ENCODE measurements around the gene KIRREL3.

KIRREL3 gene

GRCh38 chr11:126522152-126522551, 478.4 kb downstream of the KIRREL3 start:
- DNase-seq: no peak

DNA sequence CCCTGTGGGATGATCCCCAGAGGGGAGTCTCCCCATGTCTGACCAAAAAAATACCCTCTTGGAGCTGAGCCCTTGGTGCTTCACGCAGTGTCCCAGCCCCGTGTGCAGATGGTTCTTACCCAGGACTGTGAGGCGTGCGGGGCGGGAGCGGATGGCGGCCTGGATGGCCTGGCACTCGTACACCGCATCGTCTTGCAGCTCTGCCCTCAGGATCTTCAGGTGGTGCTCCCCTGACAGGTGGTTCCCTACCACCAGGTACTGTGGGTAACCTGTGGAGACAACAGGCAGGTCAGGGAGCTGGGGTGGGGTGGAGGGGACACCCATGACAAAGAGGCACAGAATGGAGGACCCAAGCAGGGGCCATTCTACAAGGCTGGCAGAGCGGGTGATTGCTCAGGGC, 479.4 kb downstream of the KIRREL3 start:
- no peak for DNase-seq

GRCh38 chr11:126519764-126520734, 480.5 kb downstream of the KIRREL3 start:
- no peak for DNase-seq

- DNase-seq: no peak
Measured at GRCh38 chr11:126518972-126519690, 481.4 kb downstream of the KIRREL3 start.

DNA sequence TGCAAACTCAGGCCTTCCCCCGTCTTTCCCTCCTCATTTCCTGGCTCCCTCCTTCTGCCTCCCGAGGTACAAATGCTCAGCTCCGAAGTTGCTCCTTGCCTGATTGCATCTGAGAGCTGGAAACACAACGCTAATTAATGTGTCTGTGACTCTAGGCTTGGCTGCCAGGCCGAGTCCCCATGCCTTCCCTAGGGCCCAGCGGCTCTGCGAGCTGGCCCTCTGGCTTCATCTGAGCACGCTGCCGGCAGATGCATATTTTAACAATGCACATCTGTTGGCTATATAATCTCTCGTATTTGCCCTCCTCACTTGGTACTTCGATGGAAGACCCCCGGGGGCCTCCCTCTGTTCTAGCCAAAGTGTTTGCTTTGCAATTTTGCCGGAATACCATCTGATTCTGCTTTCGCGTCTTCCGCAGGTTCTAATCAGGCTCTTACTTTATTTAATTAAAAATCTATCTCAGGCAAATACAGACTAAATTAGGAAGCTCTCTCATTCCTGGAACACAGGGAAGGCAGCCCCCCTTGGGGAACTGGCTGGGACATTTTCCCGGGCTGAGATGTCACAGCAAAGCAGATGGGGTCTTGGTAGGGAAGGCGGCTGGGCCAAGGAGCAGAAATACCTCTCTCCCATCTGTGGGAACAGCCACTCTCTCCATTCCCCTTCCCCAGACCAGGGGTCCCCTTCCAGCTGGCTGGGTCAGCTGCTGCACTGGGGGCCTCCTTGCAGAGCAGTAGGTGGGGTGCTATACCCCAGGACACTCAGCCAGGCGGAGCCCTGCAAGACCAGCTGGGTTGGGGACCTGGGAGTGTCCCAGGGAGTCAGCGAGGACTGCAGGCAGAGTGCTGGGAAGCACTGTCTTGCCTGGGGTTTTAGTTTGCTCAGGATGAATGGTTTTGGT, 482.2 kb downstream of the KIRREL3 start:
- DNase-seq: no peak

DNA sequence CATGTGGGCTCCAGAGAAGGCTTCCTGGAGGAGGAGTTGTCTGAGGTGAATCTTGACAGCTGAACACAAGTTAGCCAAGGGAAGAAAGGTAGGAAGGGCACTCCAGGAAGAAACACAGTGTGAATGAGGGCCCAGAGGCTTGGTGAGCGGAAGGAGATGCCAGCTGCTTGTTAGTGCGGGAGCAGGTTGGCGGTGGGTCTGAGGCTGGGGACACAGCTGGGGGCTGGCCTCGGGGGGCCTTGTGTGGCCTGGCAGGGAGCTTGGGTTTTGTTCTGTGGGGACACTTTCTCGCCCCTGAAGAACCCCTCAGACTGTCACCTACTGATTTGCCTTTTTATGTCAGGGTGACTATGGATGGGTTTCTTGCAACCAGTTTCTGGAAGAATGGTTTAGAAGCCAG, 485.1 kb downstream of the KIRREL3 start:
- DNase-seq: no peak

GRCh38 chr11:126514061-126514693, 486.4 kb downstream of the KIRREL3 start:
- no peak for DNase-seq

DNA sequence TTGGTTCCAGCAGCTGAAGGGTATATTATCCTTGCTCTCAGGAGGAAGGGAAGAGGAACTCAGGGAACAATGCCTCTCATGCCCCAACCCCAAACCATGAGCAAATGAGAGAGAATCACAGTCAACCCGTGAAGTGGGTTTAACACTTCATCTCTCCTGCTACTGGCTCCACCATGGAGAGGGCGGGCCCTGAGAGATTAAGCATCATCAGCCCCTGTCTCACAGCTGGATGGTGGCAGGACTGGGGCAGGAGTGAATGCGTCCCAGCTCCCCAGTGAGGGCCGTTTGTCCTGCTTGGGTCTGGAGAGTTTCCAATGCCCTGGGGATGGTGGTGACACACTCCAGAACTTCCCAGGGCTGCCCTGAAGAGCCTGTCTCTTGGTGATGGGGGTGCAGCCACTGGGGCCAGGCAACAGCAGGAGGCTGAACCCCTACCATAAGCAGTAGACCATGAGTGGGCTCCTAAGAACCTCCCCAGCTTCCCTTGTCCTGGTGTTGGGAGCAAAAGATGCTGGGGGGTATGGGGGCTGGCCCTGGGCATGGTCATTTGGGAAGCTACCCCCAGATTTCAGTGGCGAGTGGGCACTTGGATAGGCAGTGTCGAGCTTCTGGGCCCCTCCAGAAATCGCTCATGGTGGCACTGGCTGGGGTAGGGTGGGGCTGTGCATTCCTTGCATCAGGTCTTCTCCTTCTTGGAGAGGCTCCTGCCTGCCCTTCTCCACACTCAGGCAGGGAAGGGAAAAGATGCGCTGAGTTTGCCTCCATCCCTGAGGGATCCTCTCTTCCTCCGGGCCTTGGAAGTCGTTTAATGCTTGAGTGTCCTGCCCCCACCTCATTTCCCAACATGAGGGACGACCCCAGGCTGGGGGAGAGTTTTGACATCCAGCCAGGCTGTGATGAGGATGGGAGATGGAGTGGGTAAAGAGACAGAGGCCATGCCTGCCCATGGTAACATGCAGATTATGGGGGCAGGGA, 487.5 kb downstream of the KIRREL3 start:
- no peak for DNase-seq

DNA sequence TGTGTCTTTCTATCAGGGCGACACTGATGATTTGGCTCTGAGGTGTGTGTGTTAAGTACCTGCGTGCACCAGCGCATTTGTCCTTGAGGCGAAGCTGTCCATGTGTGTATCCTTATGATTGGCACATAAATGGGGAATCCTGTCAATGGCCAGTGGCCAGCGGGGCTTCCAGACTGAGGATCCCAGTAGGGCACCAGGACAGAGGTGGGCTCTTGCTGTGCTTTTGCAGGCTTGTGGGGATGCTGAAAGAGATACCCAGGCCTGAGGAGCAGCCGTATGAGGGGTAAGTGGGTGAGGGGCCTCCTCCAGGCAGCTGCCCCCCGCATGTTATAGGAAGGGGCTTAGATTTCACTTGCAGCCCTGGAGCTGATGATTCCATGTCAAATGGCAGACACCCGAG, 488.3 kb downstream of the KIRREL3 start:
- DNase-seq: no peak

DNA sequence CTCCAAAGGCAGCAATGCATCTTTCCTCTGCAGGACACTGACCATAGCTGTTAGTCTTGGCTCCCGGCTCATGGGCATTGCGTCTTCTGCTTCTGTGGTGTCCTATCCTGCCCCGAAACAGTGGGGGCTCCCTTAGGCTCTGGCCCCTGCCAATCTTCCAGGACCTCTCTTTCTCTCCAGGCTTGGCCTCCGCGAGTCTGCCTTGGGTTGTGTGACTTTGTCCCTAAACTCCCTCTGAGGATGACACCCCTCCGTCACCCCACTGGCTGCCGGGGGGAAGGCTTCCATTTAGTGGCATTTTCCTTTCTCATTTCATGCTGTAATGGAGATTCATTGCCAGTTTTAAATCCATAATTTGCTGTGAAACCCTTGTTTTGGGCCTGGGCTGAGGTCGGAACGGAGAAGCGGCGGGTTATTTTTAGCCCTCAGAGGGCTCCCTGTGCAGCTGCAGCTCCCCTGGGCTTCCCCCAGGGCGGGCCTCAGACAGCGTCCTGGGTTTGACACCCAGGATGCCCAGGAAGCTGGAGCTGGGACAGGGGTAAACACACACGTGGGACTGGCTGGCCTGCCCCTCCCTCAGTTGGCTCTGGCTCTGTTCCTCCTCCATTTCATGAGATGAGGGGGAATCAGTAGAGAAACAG, 489.0 kb downstream of the KIRREL3 start:
- DNase-seq: no peak

DNA sequence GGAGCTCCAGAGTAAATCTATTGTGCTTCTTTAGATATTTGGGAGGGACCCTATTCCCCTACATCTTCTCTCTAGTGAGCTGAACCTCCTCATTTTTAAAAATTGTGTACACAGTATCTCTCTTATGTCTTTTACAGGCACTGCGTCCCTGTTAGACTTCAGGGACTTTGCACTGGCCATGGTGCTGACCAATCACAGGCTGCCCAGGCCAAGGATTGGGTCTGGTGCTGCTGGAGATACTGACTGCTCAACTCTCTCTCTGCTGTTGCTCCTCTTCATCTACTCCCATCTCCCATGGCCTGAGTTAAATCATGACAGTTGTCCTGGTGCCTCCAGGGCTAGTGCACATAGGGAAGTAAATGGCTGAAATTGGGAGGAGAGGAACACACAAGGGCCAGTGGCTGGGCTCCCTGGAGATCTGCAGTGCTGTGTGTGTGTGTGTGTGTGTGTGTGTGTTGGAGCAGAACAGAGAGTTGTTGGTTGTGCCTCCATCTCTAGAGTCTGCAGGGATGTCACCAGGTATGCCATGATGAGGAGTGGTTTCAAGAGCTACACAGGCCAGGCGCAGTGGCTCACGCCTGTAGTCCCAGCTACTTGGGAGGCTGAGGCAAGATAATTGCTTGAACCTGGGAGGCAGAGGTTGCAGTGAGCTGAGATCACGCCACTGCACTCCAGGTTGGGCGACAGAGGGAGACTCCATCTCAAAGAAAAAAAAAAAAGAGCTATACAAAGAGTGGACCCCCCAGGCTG, 489.8 kb downstream of the KIRREL3 start:
- no peak for DNase-seq

DNA sequence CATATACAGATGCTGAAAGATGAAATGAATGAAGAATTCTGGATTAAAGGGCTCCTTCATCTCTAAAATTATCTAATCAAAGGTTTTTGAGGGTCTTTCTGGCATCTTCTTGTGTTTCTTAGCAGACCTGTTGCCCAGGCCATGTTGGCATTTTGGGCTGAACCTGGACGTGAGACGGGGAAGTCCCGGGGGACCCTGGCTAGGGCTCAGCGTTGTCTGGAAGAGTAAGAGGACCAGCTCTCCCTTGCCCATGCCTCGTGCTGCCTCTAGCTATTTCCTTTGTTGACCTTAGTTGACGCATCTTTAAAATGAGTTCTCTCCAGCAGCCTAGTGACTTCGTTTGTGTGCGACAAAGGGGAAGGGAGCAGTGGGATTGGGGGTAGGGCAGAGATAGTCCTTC, 492.9 kb downstream of the KIRREL3 start:
- DNase-seq: no peak

- no peak for DNase-seq
Measured at GRCh38 chr11:126506789-126507188, 493.8 kb downstream of the KIRREL3 start.

DNA sequence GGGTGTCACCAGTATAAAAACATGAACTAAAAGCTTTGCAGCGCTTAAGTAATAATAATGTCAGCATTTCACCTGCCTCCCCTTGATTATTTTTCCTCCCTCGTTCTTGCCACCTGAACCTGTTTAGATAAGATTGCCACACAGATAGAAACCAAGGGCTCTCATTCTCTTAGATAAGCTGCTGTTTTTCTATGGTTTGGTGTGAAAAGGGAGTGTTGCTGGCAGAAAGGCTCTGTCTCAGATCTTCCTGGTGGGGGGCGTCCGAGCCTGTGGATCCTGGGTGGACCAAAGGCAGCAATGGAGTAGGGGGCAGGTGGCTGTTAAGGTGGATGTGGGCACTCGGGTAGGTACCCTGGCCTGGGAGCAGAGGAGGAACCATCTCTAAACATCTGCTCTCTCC, 497.6 kb downstream of the KIRREL3 start:
- DNase-seq: no peak

GRCh38 chr11:126502159-126502558, 498.4 kb downstream of the KIRREL3 start:
- DNase-seq: no peak

- no peak for DNase-seq
Measured at GRCh38 chr11:126501641-126502040, 498.9 kb downstream of the KIRREL3 start.

DNA sequence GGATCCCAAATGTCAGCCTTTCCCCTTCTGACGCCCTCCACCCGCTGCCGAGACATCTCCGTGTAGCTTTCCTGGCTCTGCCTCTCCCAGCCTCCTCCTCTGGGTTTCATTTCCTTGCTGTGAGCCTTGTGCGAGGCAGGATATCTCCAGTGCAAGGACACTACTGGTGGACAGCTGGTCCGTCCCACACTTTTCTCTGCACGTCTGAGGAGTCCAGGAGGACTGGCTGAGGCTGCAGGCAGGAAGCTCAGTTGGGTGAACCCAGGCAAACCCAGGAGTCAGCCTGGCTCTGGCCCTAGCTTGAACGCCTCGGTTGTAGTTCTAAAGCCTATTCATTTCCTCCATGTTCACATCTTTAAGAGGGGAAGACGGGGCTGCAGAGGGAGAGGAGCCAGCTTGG, 499.6 kb downstream of the KIRREL3 start:
- DNase-seq: no peak

DNA sequence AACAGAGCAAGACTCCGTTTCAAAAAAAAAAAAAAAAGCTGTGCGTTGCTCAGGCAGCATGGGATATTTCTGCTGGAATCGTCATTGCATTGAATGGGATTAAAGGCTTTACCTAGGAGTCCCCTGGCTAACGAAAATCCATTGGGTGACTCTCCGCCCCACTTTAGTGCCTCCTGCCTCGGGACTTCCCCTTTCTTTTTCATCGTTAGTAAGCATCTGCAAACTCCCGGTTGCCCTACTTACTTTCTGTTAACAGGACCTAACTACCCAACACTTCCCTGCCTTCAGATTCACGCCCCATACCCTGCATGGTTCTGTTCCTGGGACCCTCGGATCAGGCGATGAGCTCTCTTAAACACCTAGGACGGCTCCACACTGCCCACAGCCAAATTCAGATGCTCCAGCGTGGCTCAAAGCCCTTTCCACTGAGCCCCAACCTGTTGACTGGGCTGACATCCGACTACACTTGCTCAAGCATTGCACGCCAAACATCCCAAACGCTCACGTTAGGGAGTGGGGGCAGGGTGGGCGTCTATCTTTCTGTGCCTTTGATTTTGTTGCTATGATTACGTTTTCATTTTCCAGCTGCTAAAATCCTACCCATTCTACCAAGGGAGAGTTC, 501.3 kb downstream of the KIRREL3 start:
- DNase-seq: no peak

GRCh38 chr11:126498281-126498680, 502.3 kb downstream of the KIRREL3 start:
- no peak for DNase-seq

Data from T-helper 2 cell (primary cell).